Neural progenitor cell (in vitro differentiated cells): Measurements from ENCODE around the gene FLG. TPM values are rescaled to one million over a fixed set of nuclear protein-coding genes. Genes with fewer than 3 reads are reported as not detected.
"Not testable (repeated sequence)": the region's sequence is repeated elsewhere in the genome, so short reads cannot be mapped to it uniquely, and the experiment has no call there.

Source experiments
- DNase-seq: peaks from one replicate; pipeline ENCODE4 v3.0.0-alpha.2; 2016; ENCODE audit warnings: low spot score
- H2AFZ ChIP-seq: fragments of 200-600 bp; sonication (generic); replicated peaks from 2 replicates; pipeline ENCODE4 v1.6.1; 2016; ENCODE audit warnings: antibody characterized with exemption
- H3F3A ChIP-seq: fragments of 200-600 bp; sonication (generic); 2 replicates; pipeline ENCODE4 v1.6.1; 2016; ENCODE audit warnings: antibody characterized with exemption, low read depth
- H3K27ac ChIP-seq: fragments of 200-600 bp; sonication (generic); 2 replicates; pipeline ENCODE4 v1.5.1; 2016; ENCODE audit warnings: mild to moderate bottlenecking
- H3K27me3 ChIP-seq: fragments of 200-600 bp; sonication (generic); 2 replicates; pipeline ENCODE4 v1.6.1; 2016; ENCODE audit warnings: mild to moderate bottlenecking, moderate library complexity
- H3K36me3 ChIP-seq: fragments of 200-600 bp; sonication (generic); 2 replicates; pipeline ENCODE4 v1.5.1; 2016
- H3K4me1 ChIP-seq: fragments of 200-600 bp; sonication (generic); 2 replicates; pipeline ENCODE4 v1.6.1; 2016; ENCODE audit warnings: mixed run types
- H3K4me2 ChIP-seq: fragments of 200-600 bp; sonication (generic); 2 replicates; pipeline ENCODE4 v1.6.1; 2016
- H3K4me3 ChIP-seq: fragments of 200-600 bp; sonication (generic); 2 replicates; pipeline ENCODE4 v1.5.1; 2016
- H3K79me2 ChIP-seq: fragments of 200-600 bp; sonication (generic); 2 replicates; pipeline ENCODE4 v1.6.1; 2016; ENCODE audit warnings: low read depth
- H3K9ac ChIP-seq: fragments of 200-600 bp; sonication (generic); 2 replicates; pipeline ENCODE4 v1.6.1; 2016
- H3K9me3 ChIP-seq: fragments of 200-600 bp; sonication (generic); 2 replicates; pipeline ENCODE4 v1.5.1; 2016; ENCODE audit warnings: low read depth
- H4K20me1 ChIP-seq: fragments of 200-600 bp; sonication (generic); 2 replicates; pipeline ENCODE4 v1.6.1; 2016; ENCODE audit warnings: low read depth
- H3K27ac Mint-ChIP-seq: 3 replicates; pipeline ENCODE4 v1.8.0; 2021; ENCODE audit warnings: mixed read lengths
- H3K27me3 Mint-ChIP-seq: 2 replicates; pipeline ENCODE4 v1.8.0; 2022; ENCODE audit warnings: low read depth, mild to moderate bottlenecking, inconsistent platforms, moderate library complexity, mixed read lengths; ENCODE audit not compliant: insufficient read depth
- H3K36me3 Mint-ChIP-seq: 3 replicates; pipeline ENCODE4 v1.8.0; 2021; ENCODE audit warnings: mixed read lengths
- H3K4me1 Mint-ChIP-seq: 3 replicates; pipeline ENCODE4 v1.8.0; 2021; ENCODE audit warnings: mixed read lengths
- H3K4me3 Mint-ChIP-seq: 3 replicates; pipeline ENCODE4 v1.8.0; 2021; ENCODE audit warnings: mild to moderate bottlenecking, moderate library complexity, mixed read lengths
- H3K9me3 Mint-ChIP-seq: 3 replicates; pipeline ENCODE4 v1.8.0; 2020; ENCODE audit warnings: mixed read lengths
- CTCF ChIP-seq: fragments of 200-600 bp; sonication (generic); IDR thresholded peaks from 2 replicates; pipeline ENCODE4 v1.5.1; 2017; ENCODE audit warnings: antibody characterized with exemption, mild to moderate bottlenecking
- EZH2 ChIP-seq: fragments of 200-600 bp; sonication (generic); IDR thresholded peaks from 2 replicates; pipeline ENCODE4 v1.6.1; 2017; ENCODE audit warnings: antibody characterized with exemption, mild to moderate bottlenecking, moderate library complexity
- EZH2phosphoT487 ChIP-seq: fragments of 200-600 bp; sonication (generic); IDR thresholded peaks from 2 replicates; pipeline ENCODE4 v1.6.1; 2017; ENCODE audit warnings: antibody characterized with exemption
- total RNA-seq: library from RNA; depleted of rRNA; stranded (reverse); fragments of >200 nt; gene quantifications from 2 replicates; pipeline ENCODE4 v1.2.3, GENCODE V29; 2015; ENCODE audit warnings: low replicate concordance

Gene FLG
- total RNA-seq, 1 donor from 2014 or later: not detected

- no peak overlapping the region for H3K9ac ChIP-seq
- H3K9me3 ChIP-seq: peaks cover 28% of the 10 kb centered on the region
- no peaks in the 10 kb centered on the region for H3K27me3 ChIP-seq
- no peak overlapping the region for H3K4me3 Mint-ChIP-seq
- no peaks in the 10 kb centered on the region for H3K27me3 Mint-ChIP-seq
- H3K4me1 Mint-ChIP-seq: no peaks in the 10 kb centered on the region
- no peaks in the 10 kb centered on the region for H3F3A ChIP-seq
- no peaks in the 10 kb centered on the region for H4K20me1 ChIP-seq
- no peak overlapping the region for H2AFZ ChIP-seq
- peaks cover 2% of the 10 kb centered on the region for H3K9me3 Mint-ChIP-seq
- H3K4me1 ChIP-seq: no peaks in the 10 kb centered on the region
- H3K4me3 ChIP-seq: no peak overlapping the region
- TF ChIP-seq EZH2phosphoT487 (no peak), CTCF (no peak), EZH2 (no peak)
- H3K27ac Mint-ChIP-seq: no peak overlapping the region
- no peaks in the 10 kb centered on the region for H3K36me3 Mint-ChIP-seq
- no peak overlapping the region for H3K27ac ChIP-seq
- H3K79me2 ChIP-seq: no peaks in the 10 kb centered on the region
- H3K36me3 ChIP-seq: no peaks in the 10 kb centered on the region
- DNase-seq: no peak
- H3K4me2 ChIP-seq: no peak overlapping the region
These were observed 3.9 kb upstream of the FLG start for GRCh38 chr1:152328801-152329391.

GRCh38 chr1:152313970-152314369 is 11.1 kb downstream of the FLG start:
- Mint-ChIP-seq H3K9me3 (peaks cover 54% of the 10 kb centered on the region), H3K4me3 (no peak overlapping the region), H3K27ac (no peak overlapping the region), H3K36me3 (no peaks in the 10 kb centered on the region), H3K27me3 (peaks cover 9% of the 10 kb centered on the region), H3K4me1 (no peaks in the 10 kb centered on the region)
- no peaks in the 10 kb centered on the region for H3K36me3 ChIP-seq
- H3K27ac ChIP-seq: no peak overlapping the region
- H3K4me3 ChIP-seq: no peak overlapping the region
- H3K9ac ChIP-seq: no peak overlapping the region
- no peaks in the 10 kb centered on the region for H3K4me1 ChIP-seq
- no peak overlapping the region for H2AFZ ChIP-seq
- TF ChIP-seq EZH2 (no peak), EZH2phosphoT487 (no peak), CTCF (no peak)
- no peaks in the 10 kb centered on the region for H3K27me3 ChIP-seq
- H3K9me3 ChIP-seq: peaks cover 40% of the 10 kb centered on the region
- H3K79me2 ChIP-seq: no peaks in the 10 kb centered on the region
- no peaks in the 10 kb centered on the region for H4K20me1 ChIP-seq
- no peak for DNase-seq
- H3F3A ChIP-seq: no peaks in the 10 kb centered on the region
- no peak overlapping the region for H3K4me2 ChIP-seq

- no peaks in the 10 kb centered on the region for H3K4me1 ChIP-seq
- H3K27me3 ChIP-seq: no peaks in the 10 kb centered on the region
- H3K9me3 ChIP-seq: peaks cover 34% of the 10 kb centered on the region
- Mint-ChIP-seq H3K27ac (no peak overlapping the region), H3K27me3 (peaks cover 9% of the 10 kb centered on the region), H3K4me1 (no peaks in the 10 kb centered on the region), H3K4me3 (no peak overlapping the region), H3K36me3 (no peaks in the 10 kb centered on the region), H3K9me3 (peaks cover 60% of the 10 kb centered on the region)
- TF ChIP-seq EZH2phosphoT487: no peak
- no peak for TF ChIP-seq CTCF
- no peak for TF ChIP-seq EZH2
- H3F3A ChIP-seq: no peaks in the 10 kb centered on the region
- no peak overlapping the region for H3K27ac ChIP-seq
- no peak overlapping the region for H3K4me2 ChIP-seq
- H4K20me1 ChIP-seq: no peaks in the 10 kb centered on the region
- H2AFZ ChIP-seq: no peak overlapping the region
- H3K36me3 ChIP-seq: no peaks in the 10 kb centered on the region
- no peaks in the 10 kb centered on the region for H3K79me2 ChIP-seq
- no peak overlapping the region for H3K9ac ChIP-seq
- no peak overlapping the region for H3K4me3 ChIP-seq
- DNase-seq: no peak
These were observed 11.7 kb downstream of the FLG start for GRCh38 chr1:152313319-152313801.

DNA sequence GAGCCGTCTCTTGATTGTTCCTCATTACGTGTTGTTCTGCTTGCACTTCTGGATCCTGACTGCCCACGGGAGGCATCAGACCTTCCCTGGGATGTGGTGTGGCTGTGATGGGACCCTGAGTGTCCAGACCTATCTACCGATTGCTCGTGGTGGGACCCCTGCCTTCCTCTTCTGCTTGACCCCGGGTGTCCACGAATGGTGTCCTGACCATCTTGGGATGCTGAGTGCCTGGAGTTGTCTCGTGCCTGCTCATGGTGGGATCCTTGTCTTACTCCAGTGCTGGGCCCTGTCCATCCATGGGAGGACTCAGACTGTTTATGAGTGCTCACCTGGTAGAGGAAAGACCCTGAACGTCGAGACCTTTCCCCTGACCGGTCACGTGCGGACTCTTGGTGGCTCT is 12.9 kb downstream of the FLG start:
- peaks cover 70% of the 10 kb centered on the region for H3K9me3 Mint-ChIP-seq
- H2AFZ ChIP-seq, H4K20me1 ChIP-seq, H3K27ac Mint-ChIP-seq, H3K27me3 Mint-ChIP-seq, DNase-seq, H3K27ac ChIP-seq, H3K36me3 Mint-ChIP-seq, H3K27me3 ChIP-seq, H3K4me1 ChIP-seq, H3F3A ChIP-seq, H3K4me3 ChIP-seq, H3K4me2 ChIP-seq, H3K4me1 Mint-ChIP-seq, H3K36me3 ChIP-seq, H3K9ac ChIP-seq, H3K79me2 ChIP-seq: not testable (repeated sequence)
- H3K9me3 ChIP-seq: peaks cover 26% of the 10 kb centered on the region
- H3K4me3 Mint-ChIP-seq: peak overlapping the region; percentile 35
